ENCODE data around the gene SOCS1. TPM values are rescaled to one million over a fixed set of nuclear protein-coding genes. Genes with fewer than 3 reads are reported as not detected.

The SOCS1 gene
- total and polyA plus RNA-seq, 2 experiments from 2014 or later: 84.7 to 104 TPM

GRCh38 chr16:11280616-11281522 lies 24.9 kb upstream of the SOCS1 start, which contains the start of gene PRM1 (continued):
- no peak for TF ChIP-seq ZNF462 (CRISPR knock-in tag; IDR thresholded peaks at IDR 0.05)
- TF ChIP-seq CREB1 (CRISPR knock-in tag; IDR thresholded peaks at IDR 0.05; ENCODE audit: low read depth): no peak
- TF ChIP-seq ETS1 (IDR thresholded peaks at IDR 0.05): no peak

- 0 out of 2 replicates have a peak, but pooled peaks cover 2% of the 10 kb centered on the region for H3F3A ChIP-seq (replicated peaks; ENCODE audit: low read depth)
- H3K36me3 ChIP-seq (ENCODE audit: insufficient read depth): no peaks in the 10 kb centered on the region
- no peak for ATAC-seq
- H3K4me1 ChIP-seq (ENCODE audit: insufficient read depth): peaks cover 3% of the 10 kb centered on the region; the same call in 1 of the 2 replicates
- no peak overlapping the region for H3K27ac ChIP-seq (ENCODE audit: low read depth)
- no peak overlapping the region for H3K4me3 Mint-ChIP-seq
- H3K27me3 Mint-ChIP-seq (ENCODE audit: insufficient read depth, low read depth, poor library complexity): peaks cover 11% of the 10 kb centered on the region
- H3K27me3 ChIP-seq (ENCODE audit: insufficient read depth): no peaks in the 10 kb centered on the region
- H2AFZ ChIP-seq: no peak overlapping the region
- H4K20me1 ChIP-seq (replicated peaks; ENCODE audit: insufficient read depth): no peaks in the 10 kb centered on the region
- no peak overlapping the region for H3K27ac Mint-ChIP-seq
- H3K9me3 Mint-ChIP-seq: peaks cover 3% of the 10 kb centered on the region; the same call in 1 of the 3 replicates
- H3K4me3 ChIP-seq: no peak overlapping the region
- DNase-seq (ENCODE audit: low spot score): no peak
- H3K4me2 ChIP-seq: no peak overlapping the region
- H3K4me1 Mint-ChIP-seq: peaks cover 5% of the 10 kb centered on the region; the same call in 2 of the 3 replicates
- H3K36me3 Mint-ChIP-seq (ENCODE audit: low read depth): no peaks in the 10 kb centered on the region; the same call in 2 of the 3 replicates
- H3K79me2 ChIP-seq (replicated peaks; ENCODE audit: insufficient read depth): no peaks in the 10 kb centered on the region
- no peaks in the 10 kb centered on the region for H3K9me2 ChIP-seq (ENCODE audit: insufficient read depth)
- no peak for TF ChIP-seq EZH2phosphoT487 (IDR thresholded peaks at IDR 0.05; ENCODE audit: unreplicated experiment)
- no peak for TF ChIP-seq NANOG (IDR thresholded peaks at IDR 0.05; ENCODE audit: borderline replicate concordance)
- no peak for TF ChIP-seq CTCF (conservative IDR thresholded peaks at IDR 0.05; ENCODE audit: low read depth in 2 of 2)
- no peak for TF ChIP-seq POLR2AphosphoS5 (IDR thresholded peaks at IDR 0.05; ENCODE audit: low read depth)
- TF ChIP-seq JUNB (IDR thresholded peaks at IDR 0.05; ENCODE audit: unreplicated experiment): no peak
- no peak for TF ChIP-seq STAT1 (IDR thresholded peaks at IDR 0.05; ENCODE audit: unreplicated experiment)
- no peak for TF ChIP-seq ZNF331 (CRISPR knock-in tag; IDR thresholded peaks at IDR 0.05; ENCODE audit: low read depth)
These were observed 23.0 kb upstream of the SOCS1 start for GRCh38 chr16:11278681-11279628.
